Vagina (tissue), 2 donors: ENCODE data around the gene SOCS2.
"Not testable (repeated sequence)": the region's sequence is repeated elsewhere in the genome, so short reads cannot be mapped to it uniquely, and the experiment has no call there.

Source experiments
- CTCF ChIP-seq, 3 experiments: fragments of 450-650 bp in 2 of 3; fragments of 200-600 bp in 1 of 3; sonication (generic) in 1 of 3; IDR thresholded peaks; one replicate each; pipeline ENCODE4 v1.5.1; 2017 to 2019; ENCODE audit warnings: antibody characterized with exemption in 3 of 3, mild to moderate bottlenecking in 2 of 3, moderate library complexity in 2 of 3
- POLR2AphosphoS5 ChIP-seq, 2 donors: sonication (generic); formaldehyde crosslinking; IDR thresholded peaks; one replicate each; pipeline ENCODE4 v1.9.0; 2017; ENCODE audit warnings: antibody characterized with exemption in 2 of 2, mild to moderate bottlenecking in 2 of 2, low read depth in 1 of 2; ENCODE audit not compliant: insufficient read depth in 1 of 2

- TF ChIP-seq CTCF (IDR thresholded peaks at IDR 0.05); POLR2AphosphoS5 (IDR thresholded peaks at IDR 0.05; ENCODE audit: insufficient read depth in 1 of 2, low read depth in 1 of 2): not testable (repeated sequence)
Measured at GRCh38 chr12:93557879-93558278, 14.6 kb upstream of the SOCS2 start.
